SK-N-SH (cell line): ENCODE measurements around the gene ZNF425. TPM values are rescaled to one million over a fixed set of nuclear protein-coding genes. Genes with fewer than 3 reads are reported as not detected.

Source experiments
- CTCF ChIA-PET: fragments of 300-600, 350-600 bp; formaldehyde crosslinking; extraction: SDS; loops from one replicate; lab custom pipeline; 2021; lab: Yijun Ruan, JAX
- POLR2A ChIA-PET: fragments of 350-600 bp; sonication (Branson Sonifier 250); formaldehyde crosslinking; extraction: SDS; loops from one replicate; lab custom pipeline; 2020; ENCODE audit warnings: antibody characterized with exemption, inconsistent platforms; lab: Yijun Ruan, JAX
- DNase-seq: peaks from one replicate; pipeline ENCODE4 v3.0.0; 2012
- H2AFZ ChIP-seq: fragments of 200-600 bp; sonication (generic); 2 replicates; pipeline ENCODE4 v1.8.1; 2016; ENCODE audit warnings: antibody characterized with exemption, mild to moderate bottlenecking, low read depth
- H3F3A ChIP-seq: fragments of 200-600 bp; sonication (generic); replicated peaks from 2 replicates; pipeline ENCODE3; 2016; ENCODE audit warnings: antibody characterized with exemption, mild to moderate bottlenecking; ENCODE audit not compliant: insufficient read depth
- H3K27ac ChIP-seq, 2 experiments: fragments of 200-500 bp in 1 of 2; fragments of 200-600 bp in 1 of 2; sonication (Bioruptor generic) in 1 of 2; sonication (generic), shearing (Covaris generic) in 1 of 2; 2 replicates each; pipeline versions ENCODE4 v1.5.1 to v1.6.1; 2014 to 2016; ENCODE audit warnings: low read depth in 2 of 2, inconsistent platforms in 1 of 2, low read length in 1 of 2, mild to moderate bottlenecking in 1 of 2, mixed read lengths in 1 of 2
- H3K27me3 ChIP-seq: fragments of 200-600 bp; sonication (generic), shearing (Covaris generic); 2 replicates; pipeline ENCODE4 v1.6.1; 2016; ENCODE audit warnings: mixed run types; ENCODE audit not compliant: insufficient read depth
- H3K36me3 ChIP-seq, 2 experiments: fragments of 200-500 bp in 1 of 2; fragments of 200-600 bp in 1 of 2; sonication (Bioruptor generic) in 1 of 2; sonication (generic) in 1 of 2; replicated peaks in 1 of 2; 2 replicates each; pipeline versions ENCODE3 to v1.5.1; 2014 to 2016; ENCODE audit warnings: low read length in 1 of 2, mild to moderate bottlenecking in 1 of 2; ENCODE audit not compliant: insufficient read depth in 2 of 2, control insufficient read depth in 1 of 2
- H3K4me1 ChIP-seq, 2 experiments: fragments of 200-500 bp in 1 of 2; fragments of 200-600 bp in 1 of 2; sonication (Bioruptor generic) in 1 of 2; sonication (generic), shearing (Covaris generic) in 1 of 2; 2 replicates each; pipeline versions ENCODE4 v1.5.1 to v1.6.1; 2014 to 2016; ENCODE audit warnings: low read depth in 1 of 2, low read length in 1 of 2, mixed run types in 1 of 2; ENCODE audit not compliant: insufficient read depth in 2 of 2, control insufficient read depth in 1 of 2
- H3K4me2 ChIP-seq: fragments of 200-600 bp; sonication (generic), shearing (Covaris generic); 2 replicates; pipeline ENCODE4 v1.6.1; 2017; ENCODE audit warnings: mixed run types
- H3K4me3 ChIP-seq, 2 experiments: fragments of 200-500 bp in 1 of 2; fragments of 200-600 bp in 1 of 2; sonication (Bioruptor generic) in 1 of 2; sonication (generic), shearing (Covaris generic) in 1 of 2; 2 replicates each; pipeline versions ENCODE4 v1.5.1 to v1.8.1; 2014 to 2016; ENCODE audit warnings: low read depth in 2 of 2, inconsistent platforms in 1 of 2, low read length in 1 of 2, mild to moderate bottlenecking in 1 of 2, mixed read lengths in 1 of 2, moderate library complexity in 1 of 2
- H3K79me2 ChIP-seq: fragments of 200-600 bp; sonication (generic); 2 replicates; pipeline ENCODE4 v1.8.1; 2017; ENCODE audit warnings: mild to moderate bottlenecking; ENCODE audit not compliant: insufficient read depth
- H3K9ac ChIP-seq: fragments of 200-600 bp; sonication (generic); 2 replicates; pipeline ENCODE4 v1.6.1; 2017; ENCODE audit warnings: mixed run types
- H3K9me2 ChIP-seq: fragments of 200-600 bp; sonication (generic); 2 replicates; pipeline ENCODE4 v1.6.1; 2017; ENCODE audit warnings: mixed run types
- H3K9me3 ChIP-seq: fragments of 200-600 bp; sonication (generic); 2 replicates; pipeline ENCODE4 v1.6.1; 2017; ENCODE audit warnings: mixed run types, mild to moderate bottlenecking, moderate library complexity
- H4K20me1 ChIP-seq: fragments of 200-600 bp; sonication (generic); 2 replicates; pipeline ENCODE4 v1.6.1; 2017; ENCODE audit warnings: mild to moderate bottlenecking, mixed run types; ENCODE audit not compliant: insufficient read depth
- ELF1 ChIP-seq: IDR thresholded peaks from 2 replicates; pipeline ENCODE4 v1.4.0; 2012
- EZH2phosphoT487 ChIP-seq: fragments of 200-600 bp; sonication (generic); IDR thresholded peaks from 2 replicates; pipeline ENCODE4 v1.6.1; 2017; ENCODE audit warnings: low read depth, mixed run types, mild to moderate bottlenecking, antibody characterized with exemption, moderate library complexity, borderline replicate concordance
- FOSL2 ChIP-seq: IDR thresholded peaks from 2 replicates; pipeline ENCODE4 v1.4.0; 2012; ENCODE audit warnings: low read depth, mild to moderate bottlenecking, moderate library complexity, borderline replicate concordance
- GABPA ChIP-seq: IDR thresholded peaks from 2 replicates; pipeline ENCODE4 v1.4.0; 2012; ENCODE audit warnings: low read depth, mild to moderate bottlenecking
- JUND ChIP-seq: IDR thresholded peaks from 2 replicates; pipeline ENCODE4 v1.4.0; 2012
- MEF2A ChIP-seq: IDR thresholded peaks from 2 replicates; pipeline ENCODE4 v1.4.0; 2012; ENCODE audit warnings: low read depth, borderline replicate concordance
- POLR2AphosphoS5 ChIP-seq: IDR thresholded peaks from 2 replicates; pipeline ENCODE4 v1.6.1; 2012; ENCODE audit warnings: low read depth, low read length
- RFX5 ChIP-seq: IDR thresholded peaks from 2 replicates; pipeline ENCODE4 v1.6.1; 2012; ENCODE audit warnings: mild to moderate bottlenecking, improper control_type of control experiment, low read length
- SIN3A ChIP-seq: IDR thresholded peaks from 2 replicates; pipeline ENCODE4 v1.6.1; 2012; ENCODE audit warnings: low read depth, mild to moderate bottlenecking, low read length, moderate library complexity, borderline replicate concordance
- YY1 ChIP-seq: IDR thresholded peaks from 2 replicates; pipeline ENCODE4 v1.4.0; 2012; ENCODE audit warnings: low read depth, mild to moderate bottlenecking
- WGBS: methylation state at CpG from one replicate; pipeline ENCODE4 v1.1.6; 2017; ENCODE audit warnings: low lambda C conversion rate; 5-methylcytosine and 5-hydroxymethylcytosine counted together
- polyA plus RNA-seq, 3 experiments: library from polyadenylated mRNA; depleted of rRNA; stranded (reverse); fragments of >200 nt; gene quantifications; 2 replicates each; pipeline ENCODE4 v1.2.3, GENCODE V29; 2012
- TF ChIP-seq, protein P1 (sequence below): IDR thresholded peaks from 2 replicates; pipeline ENCODE4; 2012
- TF ChIP-seq, protein P2 (sequence below): fragments of 150-350 bp; IDR thresholded peaks from 2 replicates; pipeline ENCODE4 v1.6.1; 2017; ENCODE audit warnings: antibody characterized with exemption, low read length, low read depth, borderline replicate concordance

The ZNF425 gene
- polyA plus RNA-seq, 1 of the 3 experiments (the other 2 are of a cell fraction): 1.4 TPM

GRCh38 chr7:149081914-149082313 lies 44.2 kb downstream of the ZNF425 start:
- POLR2A ChIA-PET: no interaction called here
- H3K27me3 ChIP-seq: no peaks in the 10 kb centered on the region
- no peaks in the 10 kb centered on the region for H4K20me1 ChIP-seq

DNA sequence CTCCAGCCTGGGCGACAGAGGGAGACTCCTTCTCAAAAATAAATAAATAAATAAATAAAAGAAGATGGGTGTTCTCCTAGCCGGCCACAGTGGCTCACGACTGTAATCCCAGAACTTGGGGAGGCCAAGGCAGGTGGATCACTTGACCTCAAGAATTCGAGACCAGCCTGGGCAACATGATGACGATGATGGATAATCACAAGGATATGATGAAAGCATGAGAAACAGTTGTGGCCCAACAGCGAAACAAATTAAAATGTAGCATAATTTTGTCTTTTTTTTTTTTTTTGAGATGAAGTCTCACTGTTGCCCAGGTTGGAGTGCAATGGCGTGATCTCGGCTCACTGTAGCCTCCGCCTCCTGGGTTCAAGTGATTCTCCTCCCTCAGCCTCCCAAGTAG lies 48.5 kb downstream of the ZNF425 start:
- peaks cover 14 to 25% of the 10 kb centered on the region in 2 experiments for H3K36me3 ChIP-seq
- no peaks in the 10 kb centered on the region for H3K9me2 ChIP-seq
- no peaks in the 10 kb centered on the region for H3K9me3 ChIP-seq
- no peak overlapping the region for H3K4me2 ChIP-seq
- H3K4me3 ChIP-seq: no peak overlapping the region
- DNase-seq: no peak
- no peaks in the 10 kb centered on the region for H4K20me1 ChIP-seq
- H2AFZ ChIP-seq: no peak overlapping the region
- H3K27me3 ChIP-seq: no peaks in the 10 kb centered on the region
- WGBS: 85% methylated on average over 9 of the region's 9 CpGs
- no peaks in the 10 kb centered on the region for H3F3A ChIP-seq
- H3K4me1 ChIP-seq: no peaks in the 10 kb centered on the region
- CTCF ChIA-PET: interaction anchor here (1.2 to 5.7 kb wide), 2 partner anchors 12 to 72 kb away, joined by 3 to 25 read pairs; no protein-coding TSS in a partner anchor
- no peak overlapping the region for H3K9ac ChIP-seq
- TF ChIP-seq EZH2phosphoT487 (no peak), GABPA (no peak), FOSL2 (no peak), POLR2AphosphoS5 (no peak), RFX5 (no peak), MEF2A (no peak)
- TF ChIP-seq, protein P1, sequence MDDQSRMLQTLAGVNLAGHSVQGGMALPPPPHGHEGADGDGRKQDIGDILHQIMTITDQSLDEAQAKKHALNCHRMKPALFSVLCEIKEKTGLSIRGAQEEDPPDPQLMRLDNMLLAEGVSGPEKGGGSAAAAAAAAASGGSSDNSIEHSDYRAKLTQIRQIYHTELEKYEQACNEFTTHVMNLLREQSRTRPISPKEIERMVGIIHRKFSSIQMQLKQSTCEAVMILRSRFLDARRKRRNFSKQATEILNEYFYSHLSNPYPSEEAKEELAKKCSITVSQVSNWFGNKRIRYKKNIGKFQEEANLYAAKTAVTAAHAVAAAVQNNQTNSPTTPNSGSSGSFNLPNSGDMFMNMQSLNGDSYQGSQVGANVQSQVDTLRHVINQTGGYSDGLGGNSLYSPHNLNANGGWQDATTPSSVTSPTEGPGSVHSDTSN: no peak
- TF ChIP-seq, all 33 proteins: peak for 0
- no peak overlapping the region for H3K27ac ChIP-seq
- POLR2A ChIA-PET: no interaction called here
- H3K79me2 ChIP-seq: peaks cover 23% of the 10 kb centered on the region; the same call in 1 of the 2 replicates

More at GRCh38 chr7:149081914-149082313, 44.2 kb downstream of the ZNF425 start:
- Histone ChIP-seq H3K79me2 (peaks cover 45% of the 10 kb centered on the region; the same call in 1 of the 2 replicates), H3K4me1 (no peaks in the 10 kb centered on the region), H3K4me2 (no peak overlapping the region), H3F3A (no peaks in the 10 kb centered on the region), H2AFZ (no peak overlapping the region), H3K27ac (no peak overlapping the region), H3K4me3 (no peak overlapping the region), H3K9me3 (peaks cover 6% of the 10 kb centered on the region; the same call in 1 of the 2 replicates), H3K9ac (no peak overlapping the region), H3K36me3 (peaks cover under 1 to 34% of the 10 kb centered on the region in 2 experiments), H3K9me2 (no peaks in the 10 kb centered on the region)
- TF ChIP-seq ELF1 (no peak), JUND (no peak), SIN3A (no peak), FOSL2 (no peak), EZH2phosphoT487 (no peak), YY1 (no peak)
- TF ChIP-seq, protein P2, sequence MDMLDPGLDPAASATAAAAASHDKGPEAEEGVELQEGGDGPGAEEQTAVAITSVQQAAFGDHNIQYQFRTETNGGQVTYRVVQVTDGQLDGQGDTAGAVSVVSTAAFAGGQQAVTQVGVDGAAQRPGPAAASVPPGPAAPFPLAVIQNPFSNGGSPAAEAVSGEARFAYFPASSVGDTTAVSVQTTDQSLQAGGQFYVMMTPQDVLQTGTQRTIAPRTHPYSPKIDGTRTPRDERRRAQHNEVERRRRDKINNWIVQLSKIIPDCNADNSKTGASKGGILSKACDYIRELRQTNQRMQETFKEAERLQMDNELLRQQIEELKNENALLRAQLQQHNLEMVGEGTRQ: no peak
- CTCF ChIA-PET: no interaction called here
- 96% methylated on average over 6 of the region's 6 CpGs for WGBS
- DNase-seq: no peak
